Activated T-cell treated with anti-CD3 and anti-CD28 coated beads, Interleukin-2, amount 50 U/mL, for 24 hours (primary cell): ENCODE results near the gene LONP2.
"Not testable (repeated sequence)": the region's sequence is repeated elsewhere in the genome, so short reads cannot be mapped to it uniquely, and the experiment has no call there.

Experiments used
- DNase-seq: peaks from one replicate; pipeline ENCODE4 v3.0.0-alpha.2; 2020
- H3K27ac Mint-ChIP-seq: 2 replicates; pipeline ENCODE4 v1.8.0; 2020; ENCODE audit warnings: mild to moderate bottlenecking, mixed read lengths
- H3K27me3 Mint-ChIP-seq: 2 replicates; pipeline ENCODE4 v1.8.0; 2020; ENCODE audit warnings: mixed read lengths
- H3K36me3 Mint-ChIP-seq: 2 replicates; pipeline ENCODE4 v1.8.0; 2020; ENCODE audit warnings: low read depth, mixed read lengths
- H3K4me1 Mint-ChIP-seq: 2 replicates; pipeline ENCODE4 v1.8.0; 2020; ENCODE audit warnings: low read depth, mixed read lengths
- H3K4me3 Mint-ChIP-seq: 2 replicates; pipeline ENCODE4 v1.8.0; 2020; ENCODE audit warnings: mild to moderate bottlenecking, moderate library complexity, mixed read lengths
- H3K9me3 Mint-ChIP-seq: 2 replicates; pipeline ENCODE4 v1.8.0; 2020; ENCODE audit warnings: mixed read lengths

LONP2 gene

GRCh38 chr16:48223490-48223889 is 20.6 kb upstream of the LONP2 start:
- Mint-ChIP-seq H3K27ac (no peak overlapping the region), H3K9me3 (peaks cover 3% of the 10 kb centered on the region), H3K4me1 (no peaks in the 10 kb centered on the region), H3K27me3 (peaks cover 4% of the 10 kb centered on the region), H3K4me3 (no peak overlapping the region), H3K36me3 (no peaks in the 10 kb centered on the region)
- DNase-seq: no peak

- Mint-ChIP-seq H3K4me3 (no peak overlapping the region), H3K9me3 (no peaks in the 10 kb centered on the region), H3K27me3 (peaks cover 10% of the 10 kb centered on the region), H3K36me3 (no peaks in the 10 kb centered on the region), H3K27ac (no peak overlapping the region), H3K4me1 (no peaks in the 10 kb centered on the region)
- no peak for DNase-seq
These were observed 18.6 kb upstream of the LONP2 start for GRCh38 chr16:48225456-48225855.

GRCh38 chr16:48231727-48232492 is 12.2 kb upstream of the LONP2 start:
- H3K4me1 Mint-ChIP-seq: peaks cover 24% of the 10 kb centered on the region
- H3K27me3 Mint-ChIP-seq: peaks cover 7% of the 10 kb centered on the region
- H3K36me3 Mint-ChIP-seq: no peaks in the 10 kb centered on the region
- H3K27ac Mint-ChIP-seq: peak overlapping the region; percentile 87
- H3K9me3 Mint-ChIP-seq: no peaks in the 10 kb centered on the region
- DNase-seq: peak; percentile 43
- H3K4me3 Mint-ChIP-seq: peak overlapping the region; percentile 47

- Mint-ChIP-seq H3K4me3 (peak overlapping the region; percentile 47), H3K4me1 (peaks cover 24% of the 10 kb centered on the region)
These were observed 11.5 kb upstream of the LONP2 start for GRCh38 chr16:48232493-48233040.

GRCh38 chr16:48234630-48235029 is 9.5 kb upstream of the LONP2 start:
- Mint-ChIP-seq H3K4me3 (no peak overlapping the region), H3K4me1 (peaks cover 24% of the 10 kb centered on the region), H3K27ac (no peak overlapping the region), H3K27me3 (peaks cover 6% of the 10 kb centered on the region), H3K9me3 (no peaks in the 10 kb centered on the region), H3K36me3 (no peaks in the 10 kb centered on the region)
- DNase-seq: no peak

More at GRCh38 chr16:48232493-48233040, 11.5 kb upstream of the LONP2 start:
- Mint-ChIP-seq H3K27ac (peak overlapping the region; percentile 87), H3K9me3 (no peaks in the 10 kb centered on the region), H3K27me3 (peaks cover 6% of the 10 kb centered on the region), H3K36me3 (no peaks in the 10 kb centered on the region)
- DNase-seq: peak; percentile 48

GRCh38 chr16:48235058-48235555 is 9.0 kb upstream of the LONP2 start:
- H3K4me3 Mint-ChIP-seq: no peak overlapping the region
- H3K36me3 Mint-ChIP-seq: no peaks in the 10 kb centered on the region
- peaks cover 1% of the 10 kb centered on the region for H3K27me3 Mint-ChIP-seq
- no peak for DNase-seq
- no peak overlapping the region for H3K27ac Mint-ChIP-seq
- H3K4me1 Mint-ChIP-seq: peaks cover 24% of the 10 kb centered on the region
- H3K9me3 Mint-ChIP-seq: no peaks in the 10 kb centered on the region

GRCh38 chr16:48235556-48236136 is 8.5 kb upstream of the LONP2 start:
- H3K4me3 Mint-ChIP-seq: no peak overlapping the region
- no peaks in the 10 kb centered on the region for H3K27me3 Mint-ChIP-seq
- DNase-seq: no peak
- H3K4me1 Mint-ChIP-seq: peaks cover 24% of the 10 kb centered on the region
- H3K27ac Mint-ChIP-seq: no peak overlapping the region
- no peaks in the 10 kb centered on the region for H3K9me3 Mint-ChIP-seq
- no peaks in the 10 kb centered on the region for H3K36me3 Mint-ChIP-seq

- no peak for DNase-seq
- H3K4me3 Mint-ChIP-seq: no peak overlapping the region
- H3K9me3 Mint-ChIP-seq: peaks cover 3% of the 10 kb centered on the region
- H3K27me3 Mint-ChIP-seq: no peaks in the 10 kb centered on the region
- H3K4me1 Mint-ChIP-seq: peaks cover 22% of the 10 kb centered on the region
- no peaks in the 10 kb centered on the region for H3K36me3 Mint-ChIP-seq
- H3K27ac Mint-ChIP-seq: no peak overlapping the region
These were observed 7.8 kb upstream of the LONP2 start for GRCh38 chr16:48236286-48236685.

- not testable (repeated sequence) for H3K4me3 Mint-ChIP-seq, H3K27ac Mint-ChIP-seq, H3K27me3 Mint-ChIP-seq, H3K4me1 Mint-ChIP-seq, DNase-seq, H3K9me3 Mint-ChIP-seq, H3K36me3 Mint-ChIP-seq
These were observed 4.0 kb upstream of the LONP2 start for GRCh38 chr16:48240147-48240546.

GRCh38 chr16:48244863-48245195 is 729 bp downstream of the LONP2 start:
- DNase-seq: no peak
- peaks cover 43% of the 10 kb centered on the region for H3K4me1 Mint-ChIP-seq
- H3K27me3 Mint-ChIP-seq: no peaks in the 10 kb centered on the region
- peaks cover 3% of the 10 kb centered on the region for H3K9me3 Mint-ChIP-seq
- H3K4me3 Mint-ChIP-seq: peak overlapping the region; percentile 85
- peak overlapping the region; percentile 87 for H3K27ac Mint-ChIP-seq
- peaks cover 16% of the 10 kb centered on the region for H3K36me3 Mint-ChIP-seq

- Mint-ChIP-seq H3K4me3 (peak overlapping the region; percentile 85), H3K27ac (no peak overlapping the region), H3K36me3 (peaks cover 16% of the 10 kb centered on the region), H3K9me3 (peaks cover 2% of the 10 kb centered on the region), H3K4me1 (peaks cover 52% of the 10 kb centered on the region), H3K27me3 (no peaks in the 10 kb centered on the region)
- DNase-seq: no peak
These were observed 2.0 kb downstream of the LONP2 start for GRCh38 chr16:48246066-48246465.

- H3K9me3 Mint-ChIP-seq: no peaks in the 10 kb centered on the region
- peaks cover 58% of the 10 kb centered on the region for H3K4me1 Mint-ChIP-seq
- H3K27ac Mint-ChIP-seq: peak within 1 kb of the TSS; percentile 59
- peak within 1 kb of the TSS; percentile 85 for H3K4me3 Mint-ChIP-seq
- H3K27me3 Mint-ChIP-seq: no peaks in the 10 kb centered on the region
- H3K36me3 Mint-ChIP-seq: peaks cover 21% of the 10 kb centered on the region
- no peak for DNase-seq
These were observed 3.2 kb downstream of the LONP2 start, which contains the start of gene ABCC11 for GRCh38 chr16:48247311-48247710. Gene ABCC11, minus strand, starts transcription at chr16:48247539. Its CDS starts 15,618 bp downstream, at chr16:48231921.

- Mint-ChIP-seq H3K4me1 (peaks cover 48% of the 10 kb centered on the region), H3K4me3 (no peak overlapping the region), H3K36me3 (peaks cover 49% of the 10 kb centered on the region), H3K27me3 (no peaks in the 10 kb centered on the region), H3K27ac (no peak overlapping the region), H3K9me3 (no peaks in the 10 kb centered on the region)
- DNase-seq: no peak
These were observed 6.6 kb downstream of the LONP2 start for GRCh38 chr16:48250520-48251278.

- H3K4me1 Mint-ChIP-seq: peaks cover 37% of the 10 kb centered on the region
- DNase-seq: no peak
- peaks cover 55% of the 10 kb centered on the region for H3K36me3 Mint-ChIP-seq
- peak overlapping the region; percentile 50 for H3K27ac Mint-ChIP-seq
- no peak overlapping the region for H3K4me3 Mint-ChIP-seq
- H3K9me3 Mint-ChIP-seq: no peaks in the 10 kb centered on the region
- no peaks in the 10 kb centered on the region for H3K27me3 Mint-ChIP-seq
These were observed 7.9 kb downstream of the LONP2 start for GRCh38 chr16:48252013-48252412.
